H9 (cell line): ENCODE measurements around the gene GMNN. TPM values are rescaled to one million over a fixed set of nuclear protein-coding genes. Genes with fewer than 3 reads are reported as not detected.
"Not testable (repeated sequence)": the region's sequence is repeated elsewhere in the genome, so short reads cannot be mapped to it uniquely, and the experiment has no call there.

Experiments
- DNase-seq: peaks from one replicate; pipeline ENCODE4 v3.0.0-alpha.2; 2017
- H2AFZ ChIP-seq: one replicate; pipeline ENCODE4 v1.6.1; 2013; ENCODE audit warnings: mild to moderate bottlenecking, low read length, control low read depth, moderate library complexity
- H2AK5ac ChIP-seq: 2 replicates; pipeline ENCODE4 v1.6.1; 2013; ENCODE audit warnings: low read length, control low read depth, mixed read lengths; ENCODE audit not compliant: insufficient read length
- H2BK120ac ChIP-seq: one replicate; pipeline ENCODE4 v1.6.1; 2013; ENCODE audit warnings: low read depth, mild to moderate bottlenecking, low read length, control low read depth, inconsistent platforms; ENCODE audit not compliant: poor library complexity, severe bottlenecking
- H2BK12ac ChIP-seq: 2 replicates; pipeline ENCODE4 v1.6.1; 2013; ENCODE audit warnings: low read length, control low read depth, mixed read lengths, low read depth; ENCODE audit not compliant: insufficient read length
- H2BK15ac ChIP-seq: 2 replicates; pipeline ENCODE4 v1.6.1; 2013; ENCODE audit warnings: low read depth, low read length, control low read depth
- H2BK20ac ChIP-seq: one replicate; pipeline ENCODE4 v1.6.1; 2013; ENCODE audit warnings: low read depth, mild to moderate bottlenecking, low read length, control low read depth, inconsistent platforms; ENCODE audit not compliant: poor library complexity, severe bottlenecking
- H2BK5ac ChIP-seq: 2 replicates; pipeline ENCODE4 v1.6.1; 2013; ENCODE audit warnings: low read length, control low read depth, mixed read lengths; ENCODE audit not compliant: insufficient read length
- H3K14ac ChIP-seq: 2 replicates; pipeline ENCODE4 v1.6.1; 2013; ENCODE audit warnings: low read length, control low read depth; ENCODE audit not compliant: insufficient read depth
- H3K18ac ChIP-seq: 2 replicates; pipeline ENCODE4 v1.6.1; 2013; ENCODE audit warnings: low read depth, mild to moderate bottlenecking, mixed read lengths, low read length, control low read depth; ENCODE audit not compliant: insufficient read length
- H3K23ac ChIP-seq: 2 replicates; pipeline ENCODE4 v1.6.1; 2013; ENCODE audit warnings: low read length, control low read depth, mixed read lengths, low read depth; ENCODE audit not compliant: insufficient read length
- H3K23me2 ChIP-seq: 2 replicates; pipeline ENCODE4 v1.6.1; 2013; ENCODE audit warnings: low read depth, mild to moderate bottlenecking, mixed read lengths, low read length, control low read depth; ENCODE audit not compliant: insufficient read length, poor library complexity, severe bottlenecking
- H3K27ac ChIP-seq: 2 replicates; pipeline ENCODE4 v1.5.1; 2013; ENCODE audit warnings: low read length, control low read depth, mixed read lengths, low read depth; ENCODE audit not compliant: insufficient read length
- H3K27me3 ChIP-seq: 2 replicates; pipeline ENCODE4 v1.6.1; 2013; ENCODE audit warnings: low read length, control low read depth, inconsistent platforms; ENCODE audit not compliant: insufficient read depth
- H3K4ac ChIP-seq: 2 replicates; pipeline ENCODE4 v1.6.1; 2013; ENCODE audit warnings: low read depth, mild to moderate bottlenecking, control low read depth, inconsistent platforms, low read length, moderate library complexity
- H3K4me1 ChIP-seq: 2 replicates; pipeline ENCODE4 v1.6.1; 2013; ENCODE audit warnings: low read length, control low read depth, inconsistent platforms; ENCODE audit not compliant: insufficient read depth
- H3K4me2 ChIP-seq: 2 replicates; pipeline ENCODE4 v1.6.1; 2013; ENCODE audit warnings: low read length, control low read depth, mixed read lengths; ENCODE audit not compliant: insufficient read length, insufficient read depth
- H3K56ac ChIP-seq: 2 replicates; pipeline ENCODE4 v1.6.1; 2013; ENCODE audit warnings: low read depth, mild to moderate bottlenecking, mixed read lengths, low read length, control low read depth; ENCODE audit not compliant: insufficient read length
- H3K79me1 ChIP-seq: 2 replicates; pipeline ENCODE4 v1.6.1; 2013; ENCODE audit warnings: low read depth, mild to moderate bottlenecking, moderate library complexity, low read length, control low read depth, inconsistent platforms; ENCODE audit not compliant: insufficient read depth, poor library complexity, severe bottlenecking
- H3K79me2 ChIP-seq: 2 replicates; pipeline ENCODE4 v1.6.1; 2013; ENCODE audit warnings: low read length, control low read depth, inconsistent platforms; ENCODE audit not compliant: insufficient read depth
- H3K9ac ChIP-seq: 2 replicates; pipeline ENCODE4 v1.6.1; 2013; ENCODE audit warnings: low read length, control low read depth, mixed read lengths; ENCODE audit not compliant: insufficient read length; ENCODE audit errors: extremely low read depth
- H3K9me3 ChIP-seq: one replicate; pipeline ENCODE4 v1.6.1; 2013; ENCODE audit warnings: low read depth, low read length, inconsistent platforms; ENCODE audit not compliant: control insufficient read depth
- H3T11ph ChIP-seq: one replicate; pipeline ENCODE4 v1.6.1; 2013; ENCODE audit warnings: mild to moderate bottlenecking, low read length, control low read depth, inconsistent platforms
- H4K20me1 ChIP-seq: one replicate; pipeline ENCODE4 v1.6.1; 2013; ENCODE audit not compliant: control insufficient read depth, insufficient read length, insufficient read depth
- H4K5ac ChIP-seq: 2 replicates; pipeline ENCODE4 v1.6.1; 2013; ENCODE audit warnings: low read depth, mild to moderate bottlenecking, mixed read lengths, low read length, control low read depth; ENCODE audit not compliant: insufficient read length
- H4K8ac ChIP-seq: replicated peaks from 2 replicates; pipeline ENCODE4 v1.6.1; 2013; ENCODE audit warnings: low read length, control low read depth, mixed read lengths, low read depth; ENCODE audit not compliant: insufficient read length
- H4K91ac ChIP-seq: 2 replicates; pipeline ENCODE4 v1.6.1; 2013; ENCODE audit warnings: low read depth, mild to moderate bottlenecking, moderate library complexity, mixed read lengths, low read length, control low read depth; ENCODE audit not compliant: insufficient read length
- H3K27ac Mint-ChIP-seq, 3 experiments: 2 replicates in 2 of 3; 3 replicates in 1 of 3; pipeline ENCODE4 v1.8.0; 2020 to 2021; ENCODE audit warnings: mixed read lengths in 3 of 3, mild to moderate bottlenecking in 1 of 3, moderate library complexity in 1 of 3
- H3K27me3 Mint-ChIP-seq: 2 replicates; pipeline ENCODE4 v1.8.0; 2021; ENCODE audit warnings: low read depth, mild to moderate bottlenecking, moderate library complexity, mixed read lengths
- H3K36me3 Mint-ChIP-seq, 3 experiments: 2 replicates in 2 of 3; 3 replicates in 1 of 3; pipeline ENCODE4 v1.8.0; 2020 to 2021; ENCODE audit warnings: low read depth in 3 of 3, mixed read lengths in 3 of 3; ENCODE audit not compliant: insufficient read depth in 1 of 3
- H3K4me1 Mint-ChIP-seq, 2 experiments: 2 replicates each; pipeline ENCODE4 v1.8.0; 2020; ENCODE audit warnings: mixed read lengths in 2 of 2
- H3K4me3 Mint-ChIP-seq, 2 experiments: 2 replicates in 1 of 2; 3 replicates in 1 of 2; pipeline ENCODE4 v1.8.0; 2020 to 2021; ENCODE audit warnings: mild to moderate bottlenecking in 2 of 2, mixed read lengths in 2 of 2, moderate library complexity in 1 of 2
- H3K9me3 Mint-ChIP-seq, 2 experiments: 2 replicates in 1 of 2; 3 replicates in 1 of 2; pipeline ENCODE4 v1.8.0; 2020; ENCODE audit warnings: mild to moderate bottlenecking in 2 of 2, mixed read lengths in 2 of 2, moderate library complexity in 1 of 2
- WGBS: extraction: QIAGEN DNeasy Blood & Tissue Kit; methylation state at CpG from one replicate; pipeline ENCODE4 v1.1.7; 2013; ENCODE audit warnings: missing lambda C conversion rate, low lambda C conversion rate, mixed read lengths; ENCODE audit not compliant: insufficient read length; ENCODE audit errors: extremely low coverage; 5-methylcytosine and 5-hydroxymethylcytosine counted together
- total RNA-seq: library from RNA; stranded (reverse); gene quantifications from 2 replicates; pipeline ENCODE4 v1.2.1, GENCODE V29; 2021

GMNN gene
- total RNA-seq, 1 experiment from 2014 or later = 106 TPM

DNA sequence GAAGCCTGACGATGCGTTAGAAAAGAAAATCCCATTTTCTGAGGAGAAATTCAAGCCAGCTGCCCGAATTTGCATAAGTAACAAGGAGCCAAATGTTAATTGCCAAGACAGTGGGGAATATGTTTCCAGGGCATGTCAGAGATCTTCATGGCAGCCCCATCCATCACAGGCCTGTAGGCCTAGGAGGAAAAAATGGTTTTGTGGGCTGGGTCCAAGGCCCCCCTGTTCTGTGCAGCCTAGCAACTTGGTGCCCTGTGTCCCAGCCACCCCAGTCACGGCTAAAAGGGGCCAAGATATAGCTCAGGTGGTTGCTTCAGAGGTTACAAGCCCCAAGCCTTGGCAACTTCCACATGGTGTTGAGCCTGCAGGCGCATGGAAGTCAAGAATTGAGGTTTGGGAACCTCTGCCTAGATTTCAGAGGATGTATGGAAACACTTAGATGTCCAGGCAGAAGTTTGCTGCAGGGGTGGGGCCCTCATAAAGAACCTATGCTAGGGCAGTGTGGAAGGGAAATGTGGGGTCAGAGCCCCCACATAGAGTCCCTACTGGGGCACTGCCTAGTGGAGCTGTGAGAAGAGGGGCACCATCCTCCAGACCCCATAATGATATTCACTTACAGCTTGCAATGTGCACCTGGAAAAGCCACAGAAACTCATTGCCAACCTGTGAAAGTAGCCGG, 43.1 kb upstream of the GMNN start:
- not testable (repeated sequence) for H3T11ph ChIP-seq, H3K4me3 Mint-ChIP-seq, H2BK20ac ChIP-seq, H3K9ac ChIP-seq, H4K91ac ChIP-seq, H3K56ac ChIP-seq, H2BK12ac ChIP-seq, H2BK15ac ChIP-seq, H3K27me3 ChIP-seq, H2AFZ ChIP-seq, H3K79me2 ChIP-seq, DNase-seq, H3K9me3 ChIP-seq, H4K5ac ChIP-seq, H3K4me2 ChIP-seq, H2BK5ac ChIP-seq, H4K20me1 ChIP-seq, H3K23ac ChIP-seq, H3K14ac ChIP-seq, H2BK120ac ChIP-seq, H3K4me1 Mint-ChIP-seq, H3K79me1 ChIP-seq, H3K27ac ChIP-seq, H3K4ac ChIP-seq, H3K27ac Mint-ChIP-seq, H3K27me3 Mint-ChIP-seq, H3K18ac ChIP-seq, H2AK5ac ChIP-seq, H3K23me2 ChIP-seq, H4K8ac ChIP-seq, H3K4me1 ChIP-seq
- no CpG with 5 or more reads among the region's 6 CpGs for WGBS
- H3K36me3 Mint-ChIP-seq = peaks cover 8 to 22% (median 17%) of the 10 kb centered on the region in 3 experiments; a peak in 6 of 7 replicates
- peaks cover 34 to 37% of the 10 kb centered on the region in 2 experiments for H3K9me3 Mint-ChIP-seq
